ENCODE measurements around the gene DRD2.

The DRD2 gene

GRCh38 chr11:113370634-113371033 is 104.6 kb downstream of the DRD2 start:
- TF ChIP-seq, protein P1, sequence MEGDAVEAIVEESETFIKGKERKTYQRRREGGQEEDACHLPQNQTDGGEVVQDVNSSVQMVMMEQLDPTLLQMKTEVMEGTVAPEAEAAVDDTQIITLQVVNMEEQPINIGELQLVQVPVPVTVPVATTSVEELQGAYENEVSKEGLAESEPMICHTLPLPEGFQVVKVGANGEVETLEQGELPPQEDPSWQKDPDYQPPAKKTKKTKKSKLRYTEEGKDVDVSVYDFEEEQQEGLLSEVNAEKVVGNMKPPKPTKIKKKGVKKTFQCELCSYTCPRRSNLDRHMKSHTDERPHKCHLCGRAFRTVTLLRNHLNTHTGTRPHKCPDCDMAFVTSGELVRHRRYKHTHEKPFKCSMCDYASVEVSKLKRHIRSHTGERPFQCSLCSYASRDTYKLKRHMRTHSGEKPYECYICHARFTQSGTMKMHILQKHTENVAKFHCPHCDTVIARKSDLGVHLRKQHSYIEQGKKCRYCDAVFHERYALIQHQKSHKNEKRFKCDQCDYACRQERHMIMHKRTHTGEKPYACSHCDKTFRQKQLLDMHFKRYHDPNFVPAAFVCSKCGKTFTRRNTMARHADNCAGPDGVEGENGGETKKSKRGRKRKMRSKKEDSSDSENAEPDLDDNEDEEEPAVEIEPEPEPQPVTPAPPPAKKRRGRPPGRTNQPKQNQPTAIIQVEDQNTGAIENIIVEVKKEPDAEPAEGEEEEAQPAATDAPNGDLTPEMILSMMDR (conservative IDR thresholded peaks at IDR 0.05; ENCODE audit: low read depth, low read length), result no peak
- H3K79me2 ChIP-seq (ENCODE audit: insufficient read depth, low read depth), result no peaks in the 10 kb centered on the region
- H3K36me3 ChIP-seq (ENCODE audit: insufficient read depth), result no peaks in the 10 kb centered on the region
- H3K4me3 ChIP-seq (IDR thresholded peaks at IDR 0.05; ENCODE audit: insufficient read depth, low read depth, low read length), result no peak overlapping the region
- H3K27ac ChIP-seq, result no peak overlapping the region
- no peak overlapping the region for H3K9ac ChIP-seq
- H3K4me1 ChIP-seq (ENCODE audit: low read depth, poor library complexity, severe bottlenecking), result peaks cover 6% of the 10 kb centered on the region
- no peak overlapping the region for H3K4me2 ChIP-seq
- no peaks in the 10 kb centered on the region for H3K27me3 ChIP-seq (ENCODE audit: insufficient read depth, low read depth)
- H2AFZ ChIP-seq (ENCODE audit: low read depth), result no peak overlapping the region
- H4K20me1 ChIP-seq (ENCODE audit: insufficient read depth), result no peaks in the 10 kb centered on the region

DNA sequence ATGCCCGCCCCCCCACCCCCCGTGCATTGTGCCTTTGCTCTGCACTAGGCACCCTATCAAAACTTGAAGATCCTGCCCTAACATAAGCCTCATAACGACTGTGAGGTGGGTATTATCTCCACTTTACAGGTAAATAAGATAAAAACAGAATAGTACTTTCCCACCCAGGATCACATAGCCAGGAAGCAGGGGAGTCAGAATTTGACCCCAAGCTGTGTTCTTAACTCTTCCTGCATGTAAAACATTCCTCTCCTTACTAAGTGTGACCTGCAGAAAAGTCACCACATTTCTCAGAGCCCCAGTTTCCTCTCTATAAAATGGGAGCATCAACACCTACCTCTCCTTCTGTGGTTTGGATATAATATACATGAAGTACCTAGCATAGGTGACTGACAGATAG is 105.8 kb downstream of the DRD2 start:
- Histone ChIP-seq H3K9ac (no peak overlapping the region), H3K36me3 (ENCODE audit: insufficient read depth) (no peaks in the 10 kb centered on the region), H3K4me2 (no peak overlapping the region), H3K27ac (no peak overlapping the region), H3K4me1 (ENCODE audit: low read depth, poor library complexity, severe bottlenecking) (peaks cover 18% of the 10 kb centered on the region), H3K4me3 (IDR thresholded peaks at IDR 0.05; ENCODE audit: insufficient read depth, low read depth, low read length) (no peak overlapping the region), H3K79me2 (ENCODE audit: insufficient read depth, low read depth) (no peaks in the 10 kb centered on the region), H3K27me3 (ENCODE audit: insufficient read depth, low read depth) (no peaks in the 10 kb centered on the region), H2AFZ (ENCODE audit: low read depth) (no peak overlapping the region), H4K20me1 (ENCODE audit: insufficient read depth) (no peaks in the 10 kb centered on the region)
- TF ChIP-seq, protein P1 (conservative IDR thresholded peaks at IDR 0.05; ENCODE audit: low read depth, low read length), result no peak

DNA sequence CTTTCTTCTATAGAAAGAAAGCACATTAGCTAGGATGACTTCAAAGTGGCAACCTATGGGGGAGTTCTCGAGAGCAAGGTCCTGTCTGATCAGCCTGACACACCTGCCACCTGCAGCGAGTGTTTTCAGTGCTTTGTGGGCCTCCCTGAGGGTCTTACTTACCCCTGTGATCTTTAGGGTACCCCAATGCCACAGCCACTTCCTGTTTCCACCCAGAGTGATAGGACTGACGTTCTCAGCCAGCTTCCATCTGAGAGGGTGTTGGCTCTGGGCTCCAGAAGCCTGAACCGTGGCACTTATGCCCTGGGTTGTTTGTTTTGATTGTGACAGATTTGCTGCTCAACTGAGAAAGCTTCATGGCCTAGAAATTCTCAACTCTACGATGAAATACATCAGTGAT is 109.3 kb downstream of the DRD2 start:
- Histone ChIP-seq H3K4me2 (no peak overlapping the region), H3K27ac (no peak overlapping the region), H3K79me2 (ENCODE audit: insufficient read depth, low read depth) (no peaks in the 10 kb centered on the region), H3K27me3 (ENCODE audit: insufficient read depth, low read depth) (no peaks in the 10 kb centered on the region), H4K20me1 (ENCODE audit: insufficient read depth) (no peaks in the 10 kb centered on the region), H3K36me3 (ENCODE audit: insufficient read depth) (no peaks in the 10 kb centered on the region), H3K4me3 (IDR thresholded peaks at IDR 0.05; ENCODE audit: insufficient read depth, low read depth, low read length) (no peak overlapping the region), H3K4me1 (ENCODE audit: low read depth, poor library complexity, severe bottlenecking) (peaks cover 42% of the 10 kb centered on the region), H2AFZ (ENCODE audit: low read depth) (no peak overlapping the region), H3K9ac (no peak overlapping the region)
- TF ChIP-seq, protein P1 (conservative IDR thresholded peaks at IDR 0.05; ENCODE audit: low read depth, low read length), result no peak

DNA sequence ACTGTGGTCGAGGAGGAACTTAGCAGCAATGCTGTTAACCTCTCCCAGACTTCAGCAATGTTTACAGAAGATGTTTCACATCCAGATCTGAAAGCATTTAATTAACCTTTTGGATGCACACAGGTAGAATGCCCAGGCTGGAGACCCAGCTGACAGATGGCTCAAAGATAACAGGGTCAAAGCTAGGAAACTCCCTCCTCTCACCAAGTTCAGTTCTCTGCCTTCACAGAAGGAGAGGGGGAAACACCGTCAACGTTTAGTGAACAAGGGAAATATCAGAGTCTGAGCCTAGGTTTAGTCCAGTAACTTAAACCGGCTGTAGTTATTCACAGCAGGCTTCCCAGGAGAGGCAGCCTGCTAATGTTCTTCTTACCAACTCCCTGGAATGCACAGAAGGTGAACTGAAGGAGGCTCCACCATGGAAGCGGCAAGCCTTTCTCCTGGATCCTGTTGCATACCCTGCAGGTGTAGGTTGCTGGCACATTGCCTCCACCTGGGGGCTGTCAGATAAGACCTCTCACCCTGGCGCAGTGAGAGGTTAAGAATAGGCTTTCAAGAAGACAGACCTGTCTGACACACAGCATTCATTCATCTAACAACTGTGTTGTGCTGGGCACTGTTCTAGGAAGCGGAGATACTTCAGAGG is 111.1 kb downstream of the DRD2 start:
- no peak overlapping the region for H2AFZ ChIP-seq (ENCODE audit: low read depth)
- H3K79me2 ChIP-seq (ENCODE audit: insufficient read depth, low read depth), result no peaks in the 10 kb centered on the region
- TF ChIP-seq, protein P1 (conservative IDR thresholded peaks at IDR 0.05; ENCODE audit: low read depth, low read length), result no peak
- H3K36me3 ChIP-seq (ENCODE audit: insufficient read depth), result no peaks in the 10 kb centered on the region
- H3K27ac ChIP-seq, result peak overlapping the region; percentile 46
- H3K27me3 ChIP-seq (ENCODE audit: insufficient read depth, low read depth), result no peaks in the 10 kb centered on the region
- H3K4me3 ChIP-seq (IDR thresholded peaks at IDR 0.05; ENCODE audit: insufficient read depth, low read depth, low read length), result no peak overlapping the region
- peaks cover 42% of the 10 kb centered on the region for H3K4me1 ChIP-seq (ENCODE audit: low read depth, poor library complexity, severe bottlenecking)
- peak overlapping the region; percentile 78 for H3K4me2 ChIP-seq
- H3K9ac ChIP-seq, result no peak overlapping the region; the same call in 1 of the 2 replicates
- H4K20me1 ChIP-seq (ENCODE audit: insufficient read depth), result no peaks in the 10 kb centered on the region

All from KMS-11 (cell line).